ENCODE results near the gene AVPR1B. TPM values are rescaled to one million over a fixed set of nuclear protein-coding genes. Genes with fewer than 3 reads are reported as not detected.

AVPR1B gene
- total RNA-seq, 4 donors from 2014 or later = not detected

GRCh38 chr1:206101351-206102045, 15.7 kb downstream of the AVPR1B start:
- peaks cover 16% of the 10 kb centered on the region for H3K27me3 ChIP-seq
- WGBS, 2 donors (ENCODE audit: low coverage in 1 of 2) = 50 to 82% methylated on average over 2 to 6 of the region's 6 CpGs
- H3K4me3 ChIP-seq = no peak overlapping the region
- peaks cover 0 to 3% (median 0%) of the 10 kb centered on the region in 3 donors for H3K4me1 ChIP-seq
- no peaks in the 10 kb centered on the region for H3K9me3 ChIP-seq
- no peak for ATAC-seq
- no peaks in the 10 kb centered on the region for H3K36me3 ChIP-seq
- no peak for TF ChIP-seq CTCF (IDR thresholded peaks at IDR 0.05)
- no peak for TF ChIP-seq POLR2AphosphoS5 (IDR thresholded peaks at IDR 0.05)
- TF ChIP-seq POLR2A (IDR thresholded peaks at IDR 0.05) = no peak
- no peak for TF ChIP-seq EP300 (IDR thresholded peaks at IDR 0.05)
- no peak overlapping the region for H3K27ac ChIP-seq

GRCh38 chr1:206100226-206100815, 16.9 kb downstream of the AVPR1B start:
- H3K27me3 ChIP-seq = peaks cover 26% of the 10 kb centered on the region
- H3K4me3 ChIP-seq = no peak overlapping the region
- TF ChIP-seq EP300 (IDR thresholded peaks at IDR 0.05) (no peak), CTCF (IDR thresholded peaks at IDR 0.05) (no peak), POLR2A (IDR thresholded peaks at IDR 0.05) (no peak), POLR2AphosphoS5 (IDR thresholded peaks at IDR 0.05) (no peak)
- ATAC-seq = no peak
- H3K36me3 ChIP-seq = no peaks in the 10 kb centered on the region
- H3K27ac ChIP-seq = no peak overlapping the region
- H3K4me1 ChIP-seq = no peaks in the 10 kb centered on the region
- no CpG with 5 or more reads among the region's 1 CpG for WGBS, 2 donors (ENCODE audit: low coverage in 1 of 2)
- no peaks in the 10 kb centered on the region for H3K9me3 ChIP-seq

- H3K4me3 ChIP-seq = no peak overlapping the region
- no peak for ATAC-seq
- no peak overlapping the region for H3K27ac ChIP-seq
- no peaks in the 10 kb centered on the region for H3K9me3 ChIP-seq
- WGBS, 2 donors (ENCODE audit: low coverage in 1 of 2) = 75 to 78% methylated on average over 5 to 9 of the region's 9 CpGs
- no peaks in the 10 kb centered on the region for H3K4me1 ChIP-seq
- H3K27me3 ChIP-seq = peaks cover 26% of the 10 kb centered on the region
- H3K36me3 ChIP-seq = no peaks in the 10 kb centered on the region
- no peak for TF ChIP-seq EP300 (IDR thresholded peaks at IDR 0.05)
- no peak for TF ChIP-seq CTCF (IDR thresholded peaks at IDR 0.05)
Observed at GRCh38 chr1:206098242-206098919, 18.8 kb downstream of the AVPR1B start.

- no peak for ATAC-seq
- Histone ChIP-seq H3K4me1 (no peaks in the 10 kb centered on the region), H3K9me3 (no peaks in the 10 kb centered on the region), H3K4me3 (no peak overlapping the region), H3K27me3 (peaks cover 26% of the 10 kb centered on the region), H3K27ac (no peak overlapping the region), H3K36me3 (no peaks in the 10 kb centered on the region)
- TF ChIP-seq EP300 (IDR thresholded peaks at IDR 0.05) = no peak
- no peak for TF ChIP-seq CTCF (IDR thresholded peaks at IDR 0.05)
- TF ChIP-seq POLR2A (IDR thresholded peaks at IDR 0.05) = no peak
- TF ChIP-seq POLR2AphosphoS5 (IDR thresholded peaks at IDR 0.05) = no peak
- WGBS, 2 donors (ENCODE audit: low coverage in 1 of 2) = 68% methylated on average over 3 of the region's 3 CpGs; no CpG with 5 or more reads in 1 of the 2 donors
Observed at GRCh38 chr1:206097381-206097780, 19.8 kb downstream of the AVPR1B start.
